Cardiac muscle cell (in vitro differentiated cells and primary cell): ENCODE results near the gene SERTAD1. TPM values are rescaled to one million over a fixed set of nuclear protein-coding genes. Genes with fewer than 3 reads are reported as not detected.

Experiments
- DNase-seq, 2 donors: peaks; one replicate each; pipeline versions ENCODE4 v3.0.0 to v3.0.0-alpha.2; 2010 to 2017; ENCODE audit warnings: low read depth in 1 of 2, low spot score in 1 of 2
- H3K27ac ChIP-seq: fragments of 200-600 bp; sonication (generic); 2 replicates; pipeline ENCODE4 v1.5.1; 2016
- H3K27me3 ChIP-seq: fragments of 200-600 bp; sonication (generic); 2 replicates; pipeline ENCODE4 v1.6.0; 2016; ENCODE audit warnings: control low read depth
- H3K36me3 ChIP-seq: fragments of 200-600 bp; sonication (generic); 2 replicates; pipeline ENCODE4 v1.5.1; 2016; ENCODE audit warnings: control low read depth
- H3K4me1 ChIP-seq: fragments of 200-600 bp; sonication (generic); 2 replicates; pipeline ENCODE4 v1.8.1; 2017; ENCODE audit warnings: low read depth, mild to moderate bottlenecking, mixed run types
- H3K4me3 ChIP-seq: fragments of 200-600 bp; sonication (generic); 2 replicates; pipeline ENCODE4 v1.5.1; 2016; ENCODE audit warnings: mild to moderate bottlenecking
- H3K9me3 ChIP-seq: fragments of 200-600 bp; sonication (generic); 2 replicates; pipeline ENCODE4 v1.5.1; 2017; ENCODE audit warnings: low read depth, mild to moderate bottlenecking, control low read depth
- CTCF ChIP-seq: IDR thresholded peaks from 2 replicates; pipeline ENCODE4 v1.5.1; 2012; ENCODE audit warnings: low read depth, mild to moderate bottlenecking, low read length
- polyA plus RNA-seq: library from polyadenylated mRNA; unstranded; fragments of >200 nt; fragmentation: Nextera tagmentation; extraction: Ambion mirVana; gene quantifications from 2 replicates; pipeline ENCODE4 v1.2.1, GENCODE V29; 2016
- total RNA-seq: library from RNA; depleted of rRNA; stranded (reverse); fragments of >200 nt; gene quantifications from 2 replicates; pipeline ENCODE4 v1.2.3, GENCODE V29; 2016

SERTAD1 gene
- total and polyA plus RNA-seq, 2 experiments from 2014 or later: 18.8 to 19.5 TPM

DNA sequence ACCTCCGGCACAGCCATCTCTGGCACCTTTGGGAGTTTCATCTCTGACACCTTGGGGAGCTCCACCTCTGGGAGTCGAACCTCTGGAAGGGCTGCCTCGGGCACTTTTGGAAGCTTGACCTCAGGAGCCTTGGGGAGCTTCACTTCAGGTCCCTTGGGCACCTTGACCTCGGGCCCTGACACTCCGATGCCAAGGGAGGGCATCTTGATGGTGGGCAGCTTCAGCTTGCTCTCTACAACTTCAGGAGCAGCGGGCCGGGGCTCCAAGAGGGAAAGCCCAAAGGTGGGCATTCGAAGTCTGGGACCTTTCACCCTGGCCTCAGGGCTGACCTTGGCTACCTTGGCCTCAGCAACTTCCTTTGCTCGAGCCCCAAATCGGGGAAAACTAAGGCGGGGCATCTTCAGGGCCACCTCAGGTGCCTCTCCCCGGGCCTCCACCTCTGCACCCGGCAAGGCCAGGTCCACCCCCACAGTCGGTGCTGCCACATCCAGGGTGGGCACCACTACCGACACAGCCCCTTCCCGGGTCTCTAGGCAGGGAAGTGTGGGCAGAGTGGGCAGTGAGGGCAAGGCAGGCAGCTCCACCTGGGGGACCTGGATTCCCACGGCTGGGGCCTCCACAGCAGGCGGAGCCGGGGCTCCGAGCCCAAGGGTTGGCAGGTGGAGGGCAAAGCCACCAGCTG, 28.8 kb downstream of the SERTAD1 start:
- no peaks in the 10 kb centered on the region for H3K36me3 ChIP-seq
- no peaks in the 10 kb centered on the region for H3K9me3 ChIP-seq
- H3K4me1 ChIP-seq: no peaks in the 10 kb centered on the region
- no peak for TF ChIP-seq CTCF
- H3K4me3 ChIP-seq: no peak overlapping the region
- no peak for DNase-seq
- no peaks in the 10 kb centered on the region for H3K27me3 ChIP-seq
- H3K27ac ChIP-seq: no peak overlapping the region

DNA sequence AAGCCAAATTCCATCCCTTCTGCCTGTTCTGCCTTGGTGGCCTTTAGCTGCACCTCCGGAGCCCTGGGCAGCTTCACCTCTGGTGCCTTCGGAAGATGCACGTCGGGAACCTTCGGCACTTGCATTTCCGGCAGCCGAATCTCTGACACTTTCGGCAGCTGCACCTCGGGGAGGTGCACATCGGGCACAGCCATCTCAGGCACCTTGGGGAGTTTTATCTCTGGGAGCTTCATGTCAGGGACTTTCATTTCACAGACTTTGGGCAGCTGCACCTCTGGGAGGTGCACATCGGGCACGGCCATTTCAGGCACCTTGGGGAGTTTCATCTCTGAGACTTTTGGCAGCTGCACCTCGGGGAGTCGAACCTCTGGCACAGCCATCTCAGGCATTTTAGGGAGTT, 29.8 kb downstream of the SERTAD1 start:
- no peak for TF ChIP-seq CTCF
- Histone ChIP-seq H3K36me3 (no peaks in the 10 kb centered on the region), H3K27me3 (no peaks in the 10 kb centered on the region), H3K27ac (no peak overlapping the region), H3K9me3 (no peaks in the 10 kb centered on the region), H3K4me1 (no peaks in the 10 kb centered on the region), H3K4me3 (no peak overlapping the region)
- DNase-seq: no peak

GRCh38 chr19:40394816-40395210, 31.0 kb downstream of the SERTAD1 start:
- H3K27me3 ChIP-seq: no peaks in the 10 kb centered on the region
- H3K4me1 ChIP-seq: no peaks in the 10 kb centered on the region
- DNase-seq: no peak
- H3K9me3 ChIP-seq: no peaks in the 10 kb centered on the region
- no peaks in the 10 kb centered on the region for H3K36me3 ChIP-seq
- no peak overlapping the region for H3K27ac ChIP-seq
- no peak overlapping the region for H3K4me3 ChIP-seq
- TF ChIP-seq CTCF: no peak

DNA sequence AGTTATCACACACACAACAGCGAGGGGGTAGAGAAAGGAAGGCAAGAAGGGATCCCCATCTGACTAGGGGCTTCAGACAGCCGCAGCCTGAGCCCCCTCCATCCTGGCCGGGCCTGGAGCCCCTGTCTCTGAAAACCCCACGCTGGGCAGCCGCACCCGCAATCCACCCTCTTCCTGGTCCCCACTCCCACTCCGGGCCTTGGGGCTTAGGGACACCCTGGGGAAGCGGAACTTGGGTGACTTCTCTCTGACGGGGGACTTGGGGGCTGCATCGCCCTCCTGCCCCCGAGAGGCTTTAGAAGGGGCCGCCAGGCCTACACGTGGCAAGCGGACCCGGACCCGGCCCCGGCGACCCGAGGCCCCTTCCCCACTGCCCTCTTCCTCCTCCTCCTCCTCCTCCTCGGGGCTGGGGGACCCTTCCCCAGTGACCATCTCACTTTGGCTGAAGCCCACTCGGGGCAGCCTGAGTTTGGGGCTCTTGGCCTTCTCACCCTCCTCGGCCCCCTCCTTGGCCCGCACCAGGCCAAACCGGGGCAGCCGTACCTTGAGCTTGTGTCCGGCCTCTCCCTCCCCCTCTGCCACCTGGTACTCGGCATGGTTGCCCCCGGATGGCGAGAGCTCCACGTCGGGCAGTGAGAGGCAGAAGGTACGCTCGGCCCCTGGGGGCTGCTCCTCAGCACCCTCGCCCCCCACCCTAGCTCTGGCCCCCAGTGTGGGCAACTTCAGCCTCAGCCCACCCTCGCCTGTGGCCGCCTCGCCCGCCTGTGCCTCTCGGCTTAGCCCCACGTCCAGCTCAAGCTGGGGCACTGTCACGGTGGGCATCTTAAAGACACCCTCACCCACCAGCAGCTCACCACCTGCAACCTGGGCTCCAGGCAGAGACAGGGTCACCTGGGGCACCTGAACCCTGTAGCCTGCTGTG, 31.6 kb downstream of the SERTAD1 start:
- Histone ChIP-seq H3K27me3 (no peaks in the 10 kb centered on the region), H3K4me3 (no peak overlapping the region), H3K27ac (no peak overlapping the region), H3K4me1 (no peaks in the 10 kb centered on the region), H3K36me3 (no peaks in the 10 kb centered on the region), H3K9me3 (no peaks in the 10 kb centered on the region)
- TF ChIP-seq CTCF: no peak
- DNase-seq: no peak

GRCh38 chr19:40392894-40393517, 32.8 kb downstream of the SERTAD1 start:
- no peak for DNase-seq
- peak; percentile 31 for TF ChIP-seq CTCF
- Histone ChIP-seq H3K9me3 (no peaks in the 10 kb centered on the region), H3K36me3 (no peaks in the 10 kb centered on the region), H3K27me3 (no peaks in the 10 kb centered on the region), H3K4me3 (no peak overlapping the region), H3K4me1 (no peaks in the 10 kb centered on the region), H3K27ac (no peak overlapping the region)
